ENCODE results near the gene SGPL1.

Gene SGPL1

DNA sequence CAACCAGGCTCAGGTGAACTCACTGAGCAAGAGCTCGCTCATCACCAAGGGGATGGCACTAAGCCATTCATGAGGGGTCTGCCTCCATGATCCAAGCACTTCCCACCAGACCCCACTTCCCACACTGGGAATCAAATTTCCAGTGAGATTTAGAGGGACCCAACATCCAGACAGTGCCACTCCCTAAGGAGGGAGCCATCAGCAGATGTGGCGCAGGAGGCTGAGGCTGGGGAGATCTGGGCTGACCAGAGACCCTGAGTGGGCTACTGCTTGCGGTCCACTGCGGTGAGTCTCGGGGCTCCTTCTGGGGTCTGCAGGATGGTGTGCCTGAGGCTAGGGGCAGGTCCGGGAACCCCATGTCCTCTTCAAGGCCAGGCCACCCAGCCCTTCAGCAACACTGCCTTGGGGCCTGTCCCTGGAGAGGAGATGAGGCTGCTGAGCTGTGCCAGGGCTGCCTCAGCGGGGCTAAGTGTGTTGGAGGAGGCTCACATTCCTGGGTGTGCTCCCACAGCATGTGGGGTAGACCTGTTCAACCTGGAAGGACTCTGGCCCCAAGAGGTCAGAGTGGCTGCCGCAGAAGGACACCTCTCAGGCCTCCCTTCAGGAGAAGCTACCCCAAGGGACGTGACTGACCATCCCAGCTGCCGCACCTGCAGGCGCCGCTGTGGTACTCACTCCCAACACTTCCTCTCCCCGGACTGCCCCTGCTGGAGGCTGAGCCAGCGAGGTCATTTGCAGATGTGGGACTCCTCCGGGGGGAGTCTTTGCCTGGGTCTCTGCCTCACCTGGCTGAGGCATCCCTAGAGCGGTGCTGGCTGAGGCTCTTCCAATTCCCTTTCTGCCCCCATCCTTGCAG, 95.0 kb downstream of the SGPL1 start:
- no peak overlapping the region for H3K4me2 ChIP-seq (ENCODE audit: low read length, poor library complexity, severe bottlenecking)
- WGBS = 88% methylated on average over 16 of the region's 16 CpGs
- H3K9me3 ChIP-seq (ENCODE audit: control insufficient read depth, low read length) = no peaks in the 10 kb centered on the region
- H2BK12ac ChIP-seq (ENCODE audit: low read length in 2 of 2) = no peak overlapping the region
- no peak overlapping the region for H2BK5ac ChIP-seq (ENCODE audit: low read depth, low read length, poor library complexity, severe bottlenecking)
- no peak overlapping the region for H3K27ac ChIP-seq (ENCODE audit: low read length, poor library complexity, severe bottlenecking)
- no peaks in the 10 kb centered on the region for H3K4me1 ChIP-seq (ENCODE audit: control insufficient read depth, insufficient read depth, low read depth, low read length)
- no peak overlapping the region for H3K4me3 ChIP-seq (ENCODE audit: insufficient read depth in 1 of 2, low read depth in 1 of 2, low read length in 2 of 2)
- no peak for DNase-seq
- no peak overlapping the region for H4K8ac ChIP-seq (ENCODE audit: low read length)
- no peak overlapping the region for H2AK5ac ChIP-seq (ENCODE audit: low read length, severe bottlenecking)
- no peak overlapping the region for H2BK15ac ChIP-seq (ENCODE audit: low read depth, poor library complexity, severe bottlenecking)
- no peak overlapping the region for H3K23ac ChIP-seq (ENCODE audit: low read length in 2 of 2)
- H2BK120ac ChIP-seq (ENCODE audit: low read depth, low read length) = no peak overlapping the region
- no peak overlapping the region for H3K9ac ChIP-seq (ENCODE audit: low read length)
- H2AFZ ChIP-seq (ENCODE audit: low read depth, low read length) = no peak overlapping the region
- peaks cover 84 to 97% of the 10 kb centered on the region in 2 experiments for H3K27me3 ChIP-seq (ENCODE audit: control insufficient read depth in 1 of 2, insufficient read depth in 1 of 2, low read length in 2 of 2)
- H3K18ac ChIP-seq (ENCODE audit: low read depth in 1 of 2, low read length in 2 of 2) = no peak overlapping the region
- no peak overlapping the region for H3K14ac ChIP-seq (ENCODE audit: low read length in 2 of 2)
- no peaks in the 10 kb centered on the region for H3K79me1 ChIP-seq (replicated peaks; ENCODE audit: low read length, poor library complexity, severe bottlenecking)
- no peaks in the 10 kb centered on the region for H3K36me3 ChIP-seq (ENCODE audit: control insufficient read depth in 1 of 2, insufficient read depth in 2 of 2, low read depth in 1 of 2, low read length in 2 of 2)
- H4K91ac ChIP-seq (ENCODE audit: low read length) = no peak overlapping the region
- no peak overlapping the region for H3K4ac ChIP-seq (ENCODE audit: low read depth in 1 of 2, low read length in 2 of 2)

DNA sequence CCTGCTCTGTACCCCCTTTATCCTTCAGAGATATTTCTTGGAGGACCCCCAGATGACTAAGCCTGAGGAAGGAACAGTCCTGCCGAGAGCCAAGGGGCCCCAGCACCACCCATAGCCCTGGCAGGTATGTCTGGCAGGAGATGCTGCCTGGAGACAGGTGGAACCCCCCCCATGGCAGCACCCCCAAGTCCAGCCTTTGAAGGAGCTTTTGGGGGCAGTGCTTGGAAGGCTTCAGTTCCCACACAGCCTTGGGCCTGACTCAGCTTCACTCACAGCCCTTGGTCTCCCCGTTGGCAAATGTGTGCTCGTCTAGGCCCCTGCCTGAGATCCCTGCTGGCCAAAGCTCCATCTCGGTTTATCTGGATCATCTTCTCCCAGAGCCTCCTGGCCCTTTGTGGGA, 95.6 kb downstream of the SGPL1 start:
- H3K14ac ChIP-seq (ENCODE audit: low read length in 2 of 2) = no peak overlapping the region
- H3K18ac ChIP-seq (ENCODE audit: low read depth in 1 of 2, low read length in 2 of 2) = no peak overlapping the region
- no peak overlapping the region for H2BK120ac ChIP-seq (ENCODE audit: low read depth, low read length)
- no peaks in the 10 kb centered on the region for H3K36me3 ChIP-seq (ENCODE audit: control insufficient read depth in 1 of 2, insufficient read depth in 2 of 2, low read depth in 1 of 2, low read length in 2 of 2)
- peaks cover 84 to 98% of the 10 kb centered on the region in 2 experiments for H3K27me3 ChIP-seq (ENCODE audit: control insufficient read depth in 1 of 2, insufficient read depth in 1 of 2, low read length in 2 of 2)
- no peak overlapping the region for H3K4me3 ChIP-seq (ENCODE audit: insufficient read depth in 1 of 2, low read depth in 1 of 2, low read length in 2 of 2)
- no peaks in the 10 kb centered on the region for H3K4me1 ChIP-seq (ENCODE audit: control insufficient read depth, insufficient read depth, low read depth, low read length)
- H2BK5ac ChIP-seq (ENCODE audit: low read depth, low read length, poor library complexity, severe bottlenecking) = no peak overlapping the region
- H3K4ac ChIP-seq (ENCODE audit: low read depth in 1 of 2, low read length in 2 of 2) = no peak overlapping the region
- H4K8ac ChIP-seq (ENCODE audit: low read length) = no peak overlapping the region
- H2BK12ac ChIP-seq (ENCODE audit: low read length in 2 of 2) = no peak overlapping the region
- no peak overlapping the region for H3K27ac ChIP-seq (ENCODE audit: low read length, poor library complexity, severe bottlenecking)
- H3K79me1 ChIP-seq (replicated peaks; ENCODE audit: low read length, poor library complexity, severe bottlenecking) = no peaks in the 10 kb centered on the region
- no peak overlapping the region for H3K4me2 ChIP-seq (ENCODE audit: low read length, poor library complexity, severe bottlenecking)
- no peak overlapping the region for H3K9ac ChIP-seq (ENCODE audit: low read length)
- no peak overlapping the region for H2BK15ac ChIP-seq (ENCODE audit: low read depth, poor library complexity, severe bottlenecking)
- no peaks in the 10 kb centered on the region for H3K9me3 ChIP-seq (ENCODE audit: control insufficient read depth, low read length)
- 76% methylated on average over 4 of the region's 4 CpGs for WGBS
- H4K91ac ChIP-seq (ENCODE audit: low read length) = no peak overlapping the region
- DNase-seq = no peak
- no peak overlapping the region for H2AK5ac ChIP-seq (ENCODE audit: low read length, severe bottlenecking)
- no peak overlapping the region for H3K23ac ChIP-seq (ENCODE audit: low read length in 2 of 2)
- no peak overlapping the region for H2AFZ ChIP-seq (ENCODE audit: low read depth, low read length)

DNA sequence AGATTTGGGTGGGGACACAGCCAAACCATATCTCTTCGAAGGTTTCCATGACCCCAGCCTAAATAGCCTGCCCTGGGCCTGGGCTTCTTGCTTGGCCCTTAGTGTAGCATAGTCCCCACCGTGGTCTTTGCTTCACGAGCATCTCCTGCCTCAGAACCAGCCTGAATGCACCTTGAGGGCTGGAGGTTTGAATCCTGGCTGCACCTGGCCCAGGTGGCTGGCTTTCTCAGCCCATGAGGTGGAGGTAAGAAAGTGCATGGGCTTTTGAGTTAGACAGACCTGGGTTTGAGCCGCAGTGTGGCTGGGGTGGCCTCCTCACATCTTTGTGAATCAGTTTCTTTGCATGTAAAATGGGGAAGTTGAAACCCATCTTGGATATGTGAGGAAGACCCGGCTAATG, 96.8 kb downstream of the SGPL1 start:
- H2BK15ac ChIP-seq (ENCODE audit: low read depth, poor library complexity, severe bottlenecking) = no peak overlapping the region
- H3K9me3 ChIP-seq (ENCODE audit: control insufficient read depth, low read length) = no peaks in the 10 kb centered on the region
- H3K4me3 ChIP-seq (ENCODE audit: insufficient read depth in 1 of 2, low read depth in 1 of 2, low read length in 2 of 2) = no peak overlapping the region
- peaks cover 84 to 98% of the 10 kb centered on the region in 2 experiments for H3K27me3 ChIP-seq (ENCODE audit: control insufficient read depth in 1 of 2, insufficient read depth in 1 of 2, low read length in 2 of 2)
- H3K4me1 ChIP-seq (ENCODE audit: control insufficient read depth, insufficient read depth, low read depth, low read length) = no peaks in the 10 kb centered on the region
- H3K36me3 ChIP-seq (ENCODE audit: control insufficient read depth in 1 of 2, insufficient read depth in 2 of 2, low read depth in 1 of 2, low read length in 2 of 2) = no peaks in the 10 kb centered on the region
- H2AK5ac ChIP-seq (ENCODE audit: low read length, severe bottlenecking) = no peak overlapping the region
- H3K4me2 ChIP-seq (ENCODE audit: low read length, poor library complexity, severe bottlenecking) = no peak overlapping the region
- H3K9ac ChIP-seq (ENCODE audit: low read length) = no peak overlapping the region
- H3K23ac ChIP-seq (ENCODE audit: low read length in 2 of 2) = no peak overlapping the region
- H2BK12ac ChIP-seq (ENCODE audit: low read length in 2 of 2) = no peak overlapping the region
- H2BK120ac ChIP-seq (ENCODE audit: low read depth, low read length) = no peak overlapping the region
- no peak overlapping the region for H3K27ac ChIP-seq (ENCODE audit: low read length, poor library complexity, severe bottlenecking)
- no peak for DNase-seq
- H4K8ac ChIP-seq (ENCODE audit: low read length) = no peak overlapping the region
- H3K79me1 ChIP-seq (replicated peaks; ENCODE audit: low read length, poor library complexity, severe bottlenecking) = no peaks in the 10 kb centered on the region
- H3K18ac ChIP-seq (ENCODE audit: low read depth in 1 of 2, low read length in 2 of 2) = no peak overlapping the region
- H2BK5ac ChIP-seq (ENCODE audit: low read depth, low read length, poor library complexity, severe bottlenecking) = no peak overlapping the region
- H2AFZ ChIP-seq (ENCODE audit: low read depth, low read length) = no peak overlapping the region
- H4K91ac ChIP-seq (ENCODE audit: low read length) = no peak overlapping the region
- H3K14ac ChIP-seq (ENCODE audit: low read length in 2 of 2) = peak overlapping the region in 1 of 2 experiments; percentile 35
- no peak overlapping the region for H3K4ac ChIP-seq (ENCODE audit: low read depth in 1 of 2, low read length in 2 of 2)
- WGBS = 80% methylated on average over 5 of the region's 5 CpGs

DNA sequence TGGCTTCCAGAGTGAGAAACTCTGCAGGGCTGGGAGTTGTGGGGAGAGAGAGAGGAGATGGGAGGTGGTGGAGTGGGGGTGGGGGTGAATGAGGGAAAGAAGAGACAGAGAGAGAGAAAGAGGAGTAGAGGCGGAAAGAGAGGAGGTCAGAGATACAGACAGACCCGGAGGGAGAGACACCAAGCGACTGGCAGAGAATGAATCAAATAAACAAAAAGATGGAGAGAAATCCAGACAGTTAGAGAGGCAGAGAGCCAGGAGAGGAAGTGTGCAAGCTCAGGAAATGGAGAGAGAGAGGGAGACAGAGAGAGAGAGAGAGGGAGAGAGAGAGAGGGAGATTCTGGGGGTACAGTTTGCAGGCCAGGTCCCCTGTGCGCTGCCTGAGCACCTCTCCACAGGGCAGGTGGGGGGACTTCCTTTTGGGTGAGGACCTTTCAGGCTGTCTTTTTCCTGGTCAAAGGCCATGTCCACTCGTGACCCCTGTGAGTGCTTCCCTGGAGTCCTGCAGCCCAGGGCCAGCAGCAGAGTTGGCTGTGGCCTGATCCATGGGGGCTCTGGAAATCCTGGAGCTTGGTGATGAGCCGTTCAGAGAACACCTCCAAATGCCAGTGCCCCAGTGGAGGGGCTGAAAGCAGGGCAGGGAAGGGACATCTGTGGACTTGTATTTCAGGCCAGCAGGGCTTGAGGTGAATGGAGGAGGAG, 97.6 kb downstream of the SGPL1 start:
- Histone ChIP-seq H3K4me3 (ENCODE audit: insufficient read depth in 1 of 2, low read depth in 1 of 2, low read length in 2 of 2) (no peak overlapping the region), H3K18ac (ENCODE audit: low read depth in 1 of 2, low read length in 2 of 2) (no peak overlapping the region)
- 48% methylated on average over 6 of the region's 6 CpGs for WGBS

More for the DNA sequence above, 97.6 kb downstream of the SGPL1 start:
- Histone ChIP-seq H3K4ac (ENCODE audit: low read depth in 1 of 2, low read length in 2 of 2) (no peak overlapping the region), H3K14ac (ENCODE audit: low read length in 2 of 2) (no peak overlapping the region), H3K79me1 (replicated peaks; ENCODE audit: low read length, poor library complexity, severe bottlenecking) (no peaks in the 10 kb centered on the region), H2BK120ac (ENCODE audit: low read depth, low read length) (no peak overlapping the region), H2BK15ac (ENCODE audit: low read depth, poor library complexity, severe bottlenecking) (no peak overlapping the region), H3K23ac (ENCODE audit: low read length in 2 of 2) (no peak overlapping the region), H4K8ac (ENCODE audit: low read length) (no peak overlapping the region), H2BK5ac (ENCODE audit: low read depth, low read length, poor library complexity, severe bottlenecking) (no peak overlapping the region), H3K4me2 (ENCODE audit: low read length, poor library complexity, severe bottlenecking) (no peak overlapping the region), H3K9me3 (ENCODE audit: control insufficient read depth, low read length) (no peaks in the 10 kb centered on the region), H3K36me3 (ENCODE audit: control insufficient read depth in 1 of 2, insufficient read depth in 2 of 2, low read depth in 1 of 2, low read length in 2 of 2) (no peaks in the 10 kb centered on the region), H2BK12ac (ENCODE audit: low read length in 2 of 2) (no peak overlapping the region), H3K4me1 (ENCODE audit: control insufficient read depth, insufficient read depth, low read depth, low read length) (no peaks in the 10 kb centered on the region), H3K27ac (ENCODE audit: low read length, poor library complexity, severe bottlenecking) (no peak overlapping the region), H2AFZ (ENCODE audit: low read depth, low read length) (no peak overlapping the region), H3K9ac (ENCODE audit: low read length) (no peak overlapping the region), H2AK5ac (ENCODE audit: low read length, severe bottlenecking) (no peak overlapping the region), H3K27me3 (ENCODE audit: control insufficient read depth in 1 of 2, insufficient read depth in 1 of 2, low read length in 2 of 2) (peaks cover 81 to 98% of the 10 kb centered on the region in 2 experiments), H4K91ac (ENCODE audit: low read length) (no peak overlapping the region)
- DNase-seq = no peak

All from mesenchymal stem cell (in vitro differentiated cells and primary cell).